Prostate gland (tissue), 2 donors: ENCODE measurements around the gene ROBO2. TPM values are rescaled to one million over a fixed set of nuclear protein-coding genes. Genes with fewer than 3 reads are reported as not detected.
"Not testable (repeated sequence)": the region's sequence is repeated elsewhere in the genome, so short reads cannot be mapped to it uniquely, and the experiment has no call there.

ENCODE experiments used
- DNase-seq: peaks from one replicate; pipeline ENCODE4 v3.0.0-alpha.2; 2019; ENCODE audit warnings: low spot score
- H3K27ac ChIP-seq, 2 donors: fragments of 200-600 bp; sonication (generic); 2 replicates each; pipeline ENCODE4 v1.5.1; 2017 to 2019
- H3K27me3 ChIP-seq: fragments of 200-600 bp; sonication (generic); replicated peaks from 2 replicates; pipeline ENCODE4 v1.5.1; 2019; ENCODE audit not compliant: insufficient read depth
- H3K36me3 ChIP-seq, 2 donors: fragments of 200-600 bp; sonication (generic); 1 replicate in 1 of 2; 2 replicates in 1 of 2; pipeline versions ENCODE4 v1.5.1 to v1.8.1; 2017 to 2019
- H3K4me1 ChIP-seq: fragments of 200-600 bp; sonication (generic); replicated peaks from 2 replicates; pipeline ENCODE4 v1.5.1; 2019
- H3K4me3 ChIP-seq, 2 donors: fragments of 200-600 bp; sonication (generic); 2 replicates each; pipeline ENCODE4 v1.5.1; 2017 to 2019
- H3K9me3 ChIP-seq: fragments of 200-600 bp; sonication (generic); 2 replicates; pipeline ENCODE4 v1.5.1; 2017
- POLR2A ChIP-seq: fragments of 450-650 bp; IDR thresholded peaks from one replicate; pipeline ENCODE4 v1.6.1; 2016; ENCODE audit warnings: antibody characterized with exemption, mild to moderate bottlenecking
- POLR2AphosphoS5 ChIP-seq: sonication (generic); formaldehyde crosslinking; IDR thresholded peaks from one replicate; pipeline ENCODE4 v1.6.1; 2017; ENCODE audit warnings: antibody characterized with exemption
- WGBS: methylation state at CpG from one replicate; pipeline ENCODE4 v1.1.5; 2018; 5-methylcytosine and 5-hydroxymethylcytosine counted together
- intact Hi-C: fragments of 100-400 bp; cut with DNase I; formaldehyde crosslinking; loops from one replicate; pipeline ENCODE4 v1.14.2; 2022
- total RNA-seq, 2 donors: library from RNA; depleted of rRNA; stranded (reverse); fragments of >200 nt; gene quantifications; one replicate each; pipeline ENCODE4 v1.1.0, GENCODE V29; 2016
- TF ChIP-seq, protein P1 (sequence below), 4 experiments: fragments of 200-600 bp in 2 of 4; fragments of 450-650 bp in 2 of 4; sonication (generic) in 2 of 4; IDR thresholded peaks; 1 replicate in 3 of 4; 2 replicates in 1 of 4; pipeline ENCODE4 v1.5.1; 2016 to 2019; ENCODE audit warnings: antibody characterized with exemption in 4 of 4, mild to moderate bottlenecking in 2 of 4, moderate library complexity in 2 of 4

ROBO2 gene
- total RNA-seq, 2 donors from 2014 or later, result 3.6 to 18.2 TPM

GRCh38 chr3:77392181-77392580 is 352.3 kb downstream of the ROBO2 start:
- WGBS, result 80% methylated on average over 5 of the region's 5 CpGs
- intact Hi-C loops, result no loop called here
- DNase-seq, result no peak
- no peaks in the 10 kb centered on the region for H3K36me3 ChIP-seq
- H3K27ac ChIP-seq, result no peak overlapping the region
- no peak overlapping the region for H3K4me3 ChIP-seq
- no peaks in the 10 kb centered on the region for H3K4me1 ChIP-seq
- H3K9me3 ChIP-seq, result no peaks in the 10 kb centered on the region
- TF ChIP-seq, protein P1, sequence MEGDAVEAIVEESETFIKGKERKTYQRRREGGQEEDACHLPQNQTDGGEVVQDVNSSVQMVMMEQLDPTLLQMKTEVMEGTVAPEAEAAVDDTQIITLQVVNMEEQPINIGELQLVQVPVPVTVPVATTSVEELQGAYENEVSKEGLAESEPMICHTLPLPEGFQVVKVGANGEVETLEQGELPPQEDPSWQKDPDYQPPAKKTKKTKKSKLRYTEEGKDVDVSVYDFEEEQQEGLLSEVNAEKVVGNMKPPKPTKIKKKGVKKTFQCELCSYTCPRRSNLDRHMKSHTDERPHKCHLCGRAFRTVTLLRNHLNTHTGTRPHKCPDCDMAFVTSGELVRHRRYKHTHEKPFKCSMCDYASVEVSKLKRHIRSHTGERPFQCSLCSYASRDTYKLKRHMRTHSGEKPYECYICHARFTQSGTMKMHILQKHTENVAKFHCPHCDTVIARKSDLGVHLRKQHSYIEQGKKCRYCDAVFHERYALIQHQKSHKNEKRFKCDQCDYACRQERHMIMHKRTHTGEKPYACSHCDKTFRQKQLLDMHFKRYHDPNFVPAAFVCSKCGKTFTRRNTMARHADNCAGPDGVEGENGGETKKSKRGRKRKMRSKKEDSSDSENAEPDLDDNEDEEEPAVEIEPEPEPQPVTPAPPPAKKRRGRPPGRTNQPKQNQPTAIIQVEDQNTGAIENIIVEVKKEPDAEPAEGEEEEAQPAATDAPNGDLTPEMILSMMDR (IDR thresholded peaks at IDR 0.05), result no peak
- TF ChIP-seq POLR2A (no peak), POLR2AphosphoS5 (no peak)
- H3K27me3 ChIP-seq, result no peaks in the 10 kb centered on the region

- no peaks in the 10 kb centered on the region for H3K36me3 ChIP-seq
Measured at GRCh38 chr3:77394046-77394445, 354.1 kb downstream of the ROBO2 start.

DNA sequence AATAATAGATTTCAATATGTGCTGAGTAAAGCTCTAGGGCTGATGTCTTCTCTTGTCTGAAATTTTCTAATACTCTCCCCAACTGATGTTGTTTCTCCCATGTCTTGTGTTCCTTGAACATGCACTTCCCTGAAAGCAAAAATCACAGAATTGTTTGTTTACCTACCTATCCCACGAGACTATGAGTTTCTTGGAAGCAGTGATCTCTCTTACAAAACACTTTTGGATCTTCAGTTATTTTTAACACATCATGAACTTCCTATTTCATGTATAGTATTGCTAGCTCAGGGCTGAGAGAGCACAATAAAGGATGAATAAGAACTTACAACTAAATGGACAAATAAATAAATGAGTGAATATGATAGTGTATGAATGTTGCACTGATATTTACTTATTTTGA is 365.0 kb downstream of the ROBO2 start:
- 37% methylated on average over 1 of the region's 1 CpG for WGBS
- no peaks in the 10 kb centered on the region for H3K4me1 ChIP-seq
- DNase-seq, result no peak

More at GRCh38 chr3:77394046-77394445, 354.1 kb downstream of the ROBO2 start:
- Histone ChIP-seq H3K9me3 (no peaks in the 10 kb centered on the region), H3K4me3 (no peak overlapping the region), H3K4me1 (no peaks in the 10 kb centered on the region), H3K27me3 (no peaks in the 10 kb centered on the region), H3K27ac (no peak overlapping the region)
- TF ChIP-seq, protein P1 (IDR thresholded peaks at IDR 0.05), result no peak
- TF ChIP-seq POLR2AphosphoS5 (no peak), POLR2A (no peak)
- intact Hi-C loops, result no loop called here
- no peak for DNase-seq
- WGBS, result 83% methylated on average over 5 of the region's 5 CpGs

DNA sequence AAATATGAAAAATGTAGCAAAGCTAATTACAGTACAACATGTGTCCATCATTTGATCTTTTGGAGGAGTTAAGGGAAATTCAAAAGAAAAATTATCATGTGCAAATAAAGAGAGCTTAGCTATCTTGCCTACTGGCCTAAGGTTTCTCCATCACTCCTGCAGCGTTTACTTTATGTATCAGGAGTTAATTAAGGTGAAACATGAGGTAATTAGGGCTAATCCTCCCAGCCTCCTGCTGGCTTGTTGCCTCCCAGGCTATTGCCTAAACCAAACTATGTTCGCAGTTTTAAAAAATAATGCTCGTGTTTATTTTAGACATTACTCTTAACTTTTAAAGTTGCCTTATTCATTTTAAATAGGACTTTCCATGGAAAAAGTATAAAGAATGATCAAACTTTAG is 367.5 kb downstream of the ROBO2 start:
- Histone ChIP-seq H3K27me3 (no peaks in the 10 kb centered on the region), H3K27ac (no peak overlapping the region), H3K36me3 (no peaks in the 10 kb centered on the region), H3K4me3 (no peak overlapping the region), H3K9me3 (no peaks in the 10 kb centered on the region), H3K4me1 (no peaks in the 10 kb centered on the region)
- 67% methylated on average over 3 of the region's 3 CpGs for WGBS
- intact Hi-C loops, result no loop called here
- TF ChIP-seq, protein P1 (IDR thresholded peaks at IDR 0.05), result no peak
- TF ChIP-seq POLR2A (no peak), POLR2AphosphoS5 (no peak)
- no peak for DNase-seq

More for the DNA sequence above, 365.0 kb downstream of the ROBO2 start:
- Histone ChIP-seq H3K36me3 (no peaks in the 10 kb centered on the region), H3K27ac (no peak overlapping the region), H3K4me3 (no peak overlapping the region), H3K9me3 (no peaks in the 10 kb centered on the region), H3K27me3 (no peaks in the 10 kb centered on the region)
- intact Hi-C loops, result no loop called here
- TF ChIP-seq, protein P1 (IDR thresholded peaks at IDR 0.05), result no peak
- TF ChIP-seq POLR2A (no peak), POLR2AphosphoS5 (no peak)

GRCh38 chr3:77410334-77410733 is 370.4 kb downstream of the ROBO2 start:
- intact Hi-C loops, DNase-seq, H3K4me3 ChIP-seq, H3K4me1 ChIP-seq, H3K9me3 ChIP-seq, H3K36me3 ChIP-seq, H3K27ac ChIP-seq, H3K27me3 ChIP-seq: not testable (repeated sequence)
- WGBS, result 93% methylated on average over 1 of the region's 1 CpG
